K562 (cell line): Measurements from ENCODE around the gene BCAS2. TPM values are rescaled to one million over a fixed set of nuclear protein-coding genes. Genes with fewer than 3 reads are reported as not detected.

Source experiments
- ARID1B ChIP-seq: fragments of 450-650 bp; IDR thresholded peaks from 2 replicates; pipeline ENCODE4 v1.6.1; 2016; ENCODE audit warnings: antibody characterized with exemption, mild to moderate bottlenecking, inconsistent platforms
- BDP1 ChIP-seq: IDR thresholded peaks from 3 replicates; pipeline ENCODE4 v1.6.1; 2011; ENCODE audit not compliant: insufficient read length, insufficient read depth
- CCAR2 ChIP-seq: fragments of 200-400 bp; formaldehyde crosslinking; IDR thresholded peaks from 2 replicates; pipeline ENCODE4 v1.6.1; 2017; ENCODE audit warnings: mild to moderate bottlenecking, low read depth, low read length
- DEAF1 ChIP-seq: fragments of 450-650 bp; formaldehyde crosslinking; IDR thresholded peaks from 2 replicates; pipeline ENCODE4 v1.4.0; 2020; ENCODE audit warnings: mild to moderate bottlenecking, moderate library complexity
- ETS2 ChIP-seq: IDR thresholded peaks from 2 replicates; pipeline ENCODE4 v1.6.1; 2016; ENCODE audit warnings: borderline replicate concordance, missing genetic modification characterization, mild to moderate bottlenecking, moderate library complexity, missing compliant biosample characterization; ENCODE audit not compliant: poor library complexity, severe bottlenecking
- GTF2A2 ChIP-seq: IDR thresholded peaks from 2 replicates; pipeline ENCODE4 v1.6.1; 2016; ENCODE audit warnings: mild to moderate bottlenecking, missing genetic modification characterization, missing compliant biosample characterization
- HDAC2 ChIP-seq: fragments of 450-650 bp; IDR thresholded peaks from 2 replicates; pipeline ENCODE4 v1.6.1; 2016; ENCODE audit warnings: mild to moderate bottlenecking
- HSF4 ChIP-seq: fragments of 250-450 bp; sonication (Bioruptor Pico); IDR thresholded peaks from 2 replicates; pipeline ENCODE4 v2.1.2; 2022; ENCODE audit warnings: mild to moderate bottlenecking, moderate library complexity, borderline replicate concordance
- IRF9 ChIP-seq: fragments of 450-650 bp; IDR thresholded peaks from 2 replicates; pipeline ENCODE4 v1.6.1; 2016; ENCODE audit warnings: missing biosample characterization, missing genetic modification characterization
- NBN ChIP-seq: fragments of 450-650 bp; IDR thresholded peaks from 2 replicates; pipeline ENCODE4 v1.6.1; 2016; ENCODE audit warnings: low read depth, mild to moderate bottlenecking
- NCOA6 ChIP-seq: fragments of 450-650 bp; IDR thresholded peaks from 2 replicates; pipeline ENCODE4 v1.6.1; 2017; ENCODE audit warnings: mild to moderate bottlenecking
- NCOR1 ChIP-seq: fragments of 450-650 bp; IDR thresholded peaks from 2 replicates; pipeline ENCODE4 v1.6.1; 2016; ENCODE audit warnings: mild to moderate bottlenecking, moderate library complexity
- POLR2G ChIP-seq: fragments of 200-400 bp; formaldehyde crosslinking; IDR thresholded peaks from 2 replicates; pipeline ENCODE4 v1.6.1; 2017; ENCODE audit warnings: low read depth, mild to moderate bottlenecking, antibody characterized with exemption, low read length, moderate library complexity
- SLC30A9 ChIP-seq: fragments of 250-450 bp; sonication (Bioruptor Pico); IDR thresholded peaks from 2 replicates; pipeline ENCODE4 v1.8.0; 2022; ENCODE audit warnings: mild to moderate bottlenecking, moderate library complexity
- STAT6 ChIP-seq: sonication (generic); formaldehyde crosslinking; IDR thresholded peaks from 2 replicates; pipeline ENCODE4 v1.8.1; 2023; ENCODE audit warnings: mild to moderate bottlenecking, missing genetic modification reagents
- ZBTB11 ChIP-seq, 3 experiments: fragments of 200-800 bp in 1 of 3; fragments of 250-450 bp in 1 of 3; fragments of 450-650 bp in 1 of 3; sonication (Bioruptor Pico) in 1 of 3; sonication (Bioruptor generic) in 1 of 3; formaldehyde crosslinking in 1 of 3; IDR thresholded peaks; 2 replicates each; pipeline versions ENCODE4 v1.6.1 to v1.8.0; 2016 to 2022; ENCODE audit warnings: mild to moderate bottlenecking in 2 of 3, missing genetic modification characterization in 2 of 3, missing compliant biosample characterization in 1 of 3, moderate library complexity in 1 of 3
- ZNF165 ChIP-seq: fragments of 250-450 bp; sonication (Bioruptor Pico); IDR thresholded peaks from 2 replicates; pipeline ENCODE4 v1.4.0; 2020; ENCODE audit warnings: borderline replicate concordance
- ZNF41 ChIP-seq: fragments of 250-450 bp; sonication (Bioruptor Pico); conservative IDR thresholded peaks from 2 replicates; pipeline ENCODE4 v1.4.0; 2020; ENCODE audit warnings: mild to moderate bottlenecking
- polyA plus RNA-seq, 8 experiments: library from polyadenylated mRNA; depleted of rRNA in 4 of 8; stranded (reverse) in 5 of 8; unstranded in 3 of 8; fragments of >200 nt; fragmentation: Nextera tagmentation in 2 of 8; fragmentation: Illumina TruSeq in 1 of 8; extraction: Ambion mirVana in 2 of 8; extraction: Trizol in 1 of 8; gene quantifications; 2 replicates each; pipeline versions ENCODE4 v1.2.1 to v1.2.3, GENCODE V29; 2011 to 2014; ENCODE audit warnings: inconsistent platforms in 1 of 8, missing spikeins in 1 of 8
- total RNA-seq, 7 experiments: library from RNA; depleted of rRNA in 6 of 7; stranded (reverse); fragments of >200 nt in 6 of 7; fragmentation: Illumina TruSeq in 2 of 7; extraction: Trizol in 2 of 7; gene quantifications; 2 replicates each; pipeline versions ENCODE4 v1.2.1 to v1.2.3, GENCODE V29; 2011 to 2021; ENCODE audit warnings: low replicate concordance in 1 of 7

The BCAS2 gene
- total and polyA plus RNA-seq, 9 of the 15 experiments (the other 6 are each of a cell fraction or from before 2014, with no cell fraction given), result 59.3 to 183 (median 81.1) TPM

GRCh38 chr1:114581335-114582287 is at the start of gene BCAS2 (continued):
- peak in 2 of 3 experiments; percentile 31 to 81; a peak in 3 of 6 replicates for TF ChIP-seq ZBTB11 (CRISPR knock-in tag; IDR thresholded peaks at IDR 0.05)
- TF ChIP-seq HDAC2, result no peak
- no peak; the same call in 1 of the 2 replicates for TF ChIP-seq NCOR1
- no peak for TF ChIP-seq GTF2A2 (tag)
- no peak for TF ChIP-seq ZNF165 (CRISPR knock-in tag)
- TF ChIP-seq NBN, result peak; percentile 87
- no peak for TF ChIP-seq ETS2 (tag)
- 0 out of 2 replicates have a peak, but pooled peaks have one; percentile 10 for TF ChIP-seq ARID1B
- no peak for TF ChIP-seq CCAR2
- peak; percentile 95 for TF ChIP-seq NCOA6
- no peak for TF ChIP-seq STAT6 (CRISPR knock-in tag)
- TF ChIP-seq ZNF41 (CRISPR knock-in tag), result peak; percentile 52; the same call in 1 of the 2 replicates
- no peak for TF ChIP-seq IRF9
- TF ChIP-seq SLC30A9 (CRISPR knock-in tag), result no peak
- TF ChIP-seq BDP1, result no peak
- 0 out of 2 replicates have a peak, but pooled peaks have one; percentile 5 for TF ChIP-seq DEAF1 (CRISPR knock-in tag)
- TF ChIP-seq POLR2G, result peak; percentile 85
- no peak for TF ChIP-seq HSF4 (CRISPR knock-in tag)
